HG03175 (cell line): ENCODE measurements around the gene CD36.

Source experiments
- ATAC-seq: cut with Tn5 transposase; IDR thresholded peaks from one replicate; pipeline ENCODE4 v1.9.1; 2021; ENCODE audit warnings: mild to moderate bottlenecking, moderate library complexity; ENCODE audit not compliant: unreplicated experiment

Gene CD36

DNA sequence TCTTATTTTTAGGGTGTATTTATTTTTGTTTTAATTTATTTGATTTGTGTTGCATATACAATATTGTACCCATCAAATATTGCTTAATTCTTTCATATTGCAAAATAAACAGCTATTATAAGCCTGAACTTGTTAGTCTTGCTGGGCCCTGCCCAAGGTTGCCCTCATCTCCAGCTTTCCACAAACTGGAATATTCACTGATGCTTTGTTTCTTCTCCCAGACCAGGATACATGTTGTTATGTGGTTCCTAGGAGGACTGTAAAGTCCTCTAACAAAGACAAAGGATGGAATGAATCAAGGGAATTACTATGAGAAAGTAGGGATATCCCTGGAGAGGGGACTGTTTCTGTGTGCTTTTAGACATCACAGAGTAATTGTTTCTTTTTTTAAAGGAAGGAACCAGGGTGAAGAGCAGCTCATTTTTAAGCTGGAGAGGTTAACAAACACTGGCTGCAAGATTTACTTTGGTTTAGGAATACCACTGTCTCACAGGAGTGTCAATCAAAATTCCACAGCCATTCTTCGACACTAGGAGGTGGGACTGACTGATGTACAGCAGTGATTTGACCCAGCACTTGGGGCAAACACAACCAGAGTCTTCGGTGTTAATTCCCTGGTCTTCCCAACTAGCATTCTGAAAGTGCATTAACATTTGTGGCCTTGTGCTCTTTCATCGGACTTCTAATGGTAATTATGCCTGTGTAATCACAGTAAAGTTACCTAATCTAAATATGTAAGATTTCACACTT is 14.8 kb upstream of the CD36 start:
- ATAC-seq: no peak

DNA sequence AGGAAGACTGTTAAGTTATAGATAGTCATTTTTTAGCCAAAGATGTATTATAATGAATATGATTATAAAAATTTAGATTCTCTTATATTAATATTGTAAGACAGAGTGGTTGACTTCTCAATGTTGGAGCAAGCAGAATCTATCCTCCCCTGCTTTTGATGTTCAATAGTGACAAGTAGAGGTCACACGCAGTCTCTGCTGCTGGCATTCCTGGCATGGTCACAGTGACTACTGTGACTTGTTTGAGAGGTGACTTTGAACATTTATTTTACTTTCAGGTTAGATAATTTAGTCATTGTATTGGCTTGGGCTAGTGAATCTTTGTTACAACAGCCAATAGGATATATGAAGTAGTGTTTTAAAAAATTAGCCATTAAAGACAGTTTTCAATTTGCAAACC is 13.7 kb upstream of the CD36 start:
- ATAC-seq: no peak

DNA sequence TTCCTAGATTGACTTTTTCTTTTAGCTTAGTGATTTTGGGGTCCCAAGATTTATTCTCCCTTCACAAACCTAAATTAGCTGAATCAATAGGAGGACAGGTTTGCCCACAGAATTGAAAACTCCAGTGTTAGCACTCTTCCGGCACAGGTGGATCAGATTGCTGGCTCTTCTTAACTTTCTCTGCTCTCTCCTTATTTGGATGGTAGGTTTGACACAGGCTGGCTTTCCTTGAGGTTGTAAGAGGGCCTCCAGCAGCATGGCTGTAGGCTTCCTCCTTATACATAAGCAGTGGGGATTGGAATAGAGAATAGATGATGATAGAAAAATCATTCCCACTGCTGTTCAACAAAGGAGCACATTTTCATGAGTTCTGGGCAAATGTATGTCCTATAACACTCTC is 9.4 kb upstream of the CD36 start:
- no peak for ATAC-seq

DNA sequence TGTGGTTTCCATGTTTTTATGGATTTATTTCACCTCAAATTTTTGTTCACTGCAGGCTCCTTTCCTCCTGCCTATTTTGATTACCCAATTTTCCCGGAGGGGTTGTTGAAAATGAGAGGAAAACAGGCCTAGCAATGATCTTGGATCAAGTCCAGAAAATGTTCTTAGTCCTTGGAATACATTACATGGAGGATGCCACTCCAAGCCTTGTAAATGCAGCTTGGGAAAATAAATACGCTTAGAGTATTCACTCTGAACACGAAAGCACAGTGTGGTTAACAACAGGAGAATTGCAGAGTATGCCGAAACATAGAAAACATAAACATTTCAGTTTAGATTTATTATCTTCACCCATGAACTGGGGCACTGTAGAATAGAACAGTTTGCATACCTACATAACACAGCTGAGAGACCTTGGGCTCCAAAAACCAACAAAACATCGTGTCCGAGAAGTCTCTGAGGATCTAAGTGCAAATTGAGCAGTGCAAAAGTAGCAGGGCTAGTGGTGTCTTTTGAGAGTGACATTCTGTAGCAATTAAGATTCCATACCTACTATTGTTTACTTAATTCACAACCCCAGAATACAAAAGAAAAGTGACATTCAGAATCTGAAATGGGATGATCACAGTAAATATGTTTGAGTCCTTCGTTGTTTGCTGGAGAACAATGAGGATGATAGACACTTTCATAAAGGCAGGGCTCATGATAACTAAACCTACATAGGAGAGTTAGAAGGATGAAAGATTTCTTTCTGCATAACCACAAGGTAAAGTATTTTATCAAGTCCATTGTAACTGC is 7.6 kb upstream of the CD36 start:
- no peak for ATAC-seq

DNA sequence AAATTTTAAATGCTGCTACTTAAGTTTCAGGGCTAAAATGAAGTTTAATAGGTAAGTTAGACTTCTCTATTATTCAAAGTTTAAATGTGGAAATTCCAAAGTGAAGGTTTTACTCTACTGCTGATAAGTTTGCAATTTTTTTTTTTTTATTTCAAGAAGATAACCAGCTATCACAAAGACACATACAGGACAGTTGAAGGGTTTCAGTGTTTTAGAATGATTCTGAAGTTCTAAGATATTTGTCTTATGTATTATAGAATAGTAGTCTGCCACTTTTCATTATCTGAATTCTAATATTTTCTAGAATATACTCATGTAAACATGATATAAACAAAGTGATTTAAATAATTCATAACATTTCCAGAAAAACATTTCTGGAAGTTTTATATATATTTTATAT is 7.0 kb upstream of the CD36 start:
- no peak for ATAC-seq

DNA sequence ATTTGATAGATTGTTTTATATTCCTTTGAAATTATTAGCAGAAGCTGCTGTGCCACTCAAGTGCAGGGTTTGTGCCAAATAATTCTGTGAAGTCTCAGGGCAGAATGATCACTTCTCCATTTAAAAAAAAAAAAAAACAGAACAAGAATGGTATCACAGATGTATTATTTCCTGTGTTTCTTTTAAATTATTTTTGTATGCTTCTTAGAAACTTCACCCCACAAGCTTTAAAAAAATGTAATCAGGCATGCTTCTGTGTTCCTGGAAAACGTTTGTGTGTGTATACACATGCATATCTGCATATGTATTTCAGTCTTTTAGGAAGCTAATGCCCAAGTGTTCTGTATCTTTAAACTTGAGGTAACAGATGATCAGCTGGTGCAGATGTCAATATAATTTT is 6.3 kb upstream of the CD36 start:
- ATAC-seq: no peak

DNA sequence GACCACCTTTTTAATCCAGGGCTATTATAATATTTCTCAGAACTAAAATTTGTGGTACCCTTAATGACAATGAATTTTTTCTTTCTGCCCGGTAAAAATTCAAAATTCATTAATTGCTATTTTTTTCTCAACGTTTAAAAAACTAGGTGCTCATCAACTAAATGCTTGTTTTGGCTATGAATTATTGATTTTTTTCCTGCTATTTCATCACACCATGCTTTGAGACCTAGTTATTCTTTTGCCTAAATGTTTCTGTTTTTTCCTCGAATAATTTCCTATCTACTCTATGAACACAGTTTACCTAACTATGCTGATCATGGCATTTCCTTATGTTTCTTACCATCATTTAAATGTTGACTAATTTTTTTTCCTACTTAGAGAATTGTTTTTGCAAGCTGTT is 5.6 kb upstream of the CD36 start:
- no peak for ATAC-seq

DNA sequence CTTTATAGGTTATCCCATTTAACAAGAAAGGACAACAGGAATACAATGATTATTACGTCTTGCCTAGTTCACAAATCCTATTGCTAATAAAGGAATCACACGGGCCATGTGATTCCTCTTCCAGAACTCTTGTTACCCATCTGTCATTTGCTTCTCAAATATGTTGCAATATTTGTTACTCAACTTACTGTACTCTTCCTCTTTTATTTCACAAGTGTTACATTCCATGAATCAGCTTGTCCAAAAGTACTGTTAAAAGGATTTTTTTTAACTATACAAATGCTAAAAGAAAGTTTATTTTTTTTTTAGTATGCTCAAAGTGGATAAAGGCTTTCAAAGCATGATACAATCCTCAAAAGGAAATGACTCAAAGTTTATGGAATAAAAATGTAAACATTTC is 3.9 kb upstream of the CD36 start:
- ATAC-seq: no peak

DNA sequence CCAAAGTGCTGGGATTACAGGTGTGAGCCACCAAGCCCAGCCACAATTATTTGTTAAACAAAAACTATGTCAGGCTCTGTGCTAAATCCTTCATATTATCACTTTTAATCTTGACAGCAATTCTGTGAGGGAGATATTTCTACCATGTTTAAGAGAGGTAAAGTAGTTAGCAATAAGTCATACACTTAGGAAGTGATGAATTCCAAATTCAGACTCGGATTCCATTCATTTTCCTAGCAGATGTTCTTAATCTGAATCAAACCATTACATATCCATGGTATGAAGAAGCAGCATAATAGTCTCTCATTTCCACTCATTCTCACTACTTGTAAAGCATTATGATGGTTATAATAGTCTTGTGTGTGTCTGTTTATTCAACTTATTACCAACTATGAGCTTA is 2.9 kb upstream of the CD36 start:
- ATAC-seq: no peak

DNA sequence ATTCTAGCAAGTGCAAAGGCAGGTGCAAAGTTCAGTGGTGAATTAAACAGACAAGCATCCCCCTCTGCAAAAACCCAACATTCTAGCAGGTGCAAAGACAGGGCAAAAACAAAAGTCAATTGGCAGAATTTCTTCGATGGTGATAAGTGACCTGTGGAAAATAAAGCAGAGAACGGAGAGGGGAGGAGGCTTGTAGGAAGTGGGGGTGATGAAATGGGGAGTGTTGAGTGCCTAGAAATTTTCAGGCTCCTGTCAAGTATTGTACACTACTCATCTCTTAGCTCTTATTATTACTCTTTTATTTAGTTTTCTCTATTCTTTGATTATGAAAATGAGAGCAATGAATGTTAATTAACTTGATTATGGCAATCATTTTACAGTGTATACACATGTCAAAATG is 2.4 kb upstream of the CD36 start:
- ATAC-seq: no peak

DNA sequence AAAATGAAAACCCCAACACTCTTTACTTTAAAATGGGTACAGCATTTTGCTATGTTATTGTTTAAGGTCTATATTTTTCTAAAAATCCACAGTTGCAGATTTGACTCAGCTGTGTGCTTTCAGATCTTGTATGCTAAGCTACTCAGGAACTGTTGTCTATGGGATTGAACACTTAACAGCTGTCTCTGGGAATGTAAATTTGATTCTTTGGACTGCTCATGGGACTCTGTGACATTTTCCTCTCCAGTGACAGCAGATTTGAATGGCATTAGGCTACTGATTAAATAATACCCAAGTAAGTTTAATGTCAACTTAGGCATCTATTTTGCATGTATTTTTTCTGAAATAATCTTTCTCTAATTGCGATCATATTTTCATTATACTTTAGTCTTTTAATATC is 1.7 kb upstream of the CD36 start:
- no peak for ATAC-seq

DNA sequence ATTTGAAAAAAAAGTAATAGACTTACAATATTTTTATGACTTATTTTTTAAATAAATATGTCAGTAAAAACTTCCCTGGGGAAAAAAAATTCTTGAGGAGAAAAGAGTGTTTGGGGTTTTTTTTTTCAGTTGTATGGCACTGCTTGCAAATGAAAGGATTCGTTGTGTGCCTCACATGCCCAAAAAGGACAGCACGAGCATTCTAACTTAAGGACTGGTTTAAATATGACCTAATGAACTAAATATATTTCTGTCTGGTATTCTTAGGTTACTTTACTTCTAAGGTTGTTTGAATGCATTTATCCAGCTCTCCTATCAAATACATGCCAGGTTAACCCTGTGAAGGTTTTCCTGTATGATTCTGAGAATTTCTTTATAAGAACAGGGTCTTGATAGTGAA is 988 bp upstream of the CD36 start:
- ATAC-seq: no peak

DNA sequence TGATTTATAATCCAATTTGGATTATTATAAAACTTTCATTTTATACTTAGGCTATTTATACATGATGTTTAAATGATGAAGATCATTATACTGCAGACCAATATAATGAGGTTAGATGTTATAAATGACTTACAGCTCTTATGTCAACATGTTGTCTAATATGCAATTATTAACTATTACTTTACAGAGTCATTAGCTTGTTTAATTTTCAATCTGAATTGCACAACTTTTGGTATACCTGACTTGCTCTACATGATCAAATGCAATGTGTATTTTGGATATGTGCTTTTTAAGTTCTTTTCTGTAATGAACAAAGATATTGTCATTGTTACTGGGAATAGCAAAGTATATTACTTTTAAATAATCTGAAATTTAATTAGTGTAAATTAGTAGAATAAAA is 569 bp downstream of the CD36 start:
- ATAC-seq: no peak

DNA sequence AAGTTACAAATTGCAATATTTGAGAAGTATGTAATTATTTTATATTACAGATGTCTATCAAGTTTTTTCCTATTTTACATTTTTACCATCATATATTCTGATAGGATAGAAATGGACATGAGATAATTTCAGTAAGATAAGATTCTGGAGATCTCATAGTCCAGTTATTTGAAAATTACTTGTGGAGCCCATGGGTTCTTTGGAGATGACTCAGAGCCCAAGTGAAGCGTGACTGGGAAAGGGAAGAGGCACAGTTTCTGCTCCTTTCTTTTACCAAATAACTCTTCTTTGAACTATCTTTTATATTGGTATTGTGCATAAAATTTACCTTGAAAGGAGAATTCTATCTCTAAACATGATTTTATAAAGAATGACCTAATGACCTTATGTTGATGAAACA is 2.4 kb downstream of the CD36 start:
- ATAC-seq: no peak

DNA sequence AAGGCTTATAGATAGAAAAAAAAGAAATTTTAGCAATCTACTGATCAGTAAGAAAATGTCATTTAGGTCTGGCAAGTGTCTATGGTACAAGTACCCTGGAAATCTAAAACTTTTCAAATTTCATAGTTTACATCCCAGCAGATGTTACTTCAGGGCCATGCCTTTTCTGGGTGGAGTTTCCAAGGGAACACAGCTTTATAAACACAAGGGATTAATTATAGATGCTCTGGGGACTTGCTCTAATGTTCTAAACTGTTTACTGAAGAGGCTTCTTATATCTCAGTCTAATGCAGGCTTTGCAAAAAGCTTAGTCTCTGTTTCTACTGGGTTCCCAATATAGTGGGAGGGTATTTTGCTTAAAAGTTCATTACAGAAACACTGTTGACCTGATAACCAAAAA is 3.1 kb downstream of the CD36 start:
- ATAC-seq: no peak

DNA sequence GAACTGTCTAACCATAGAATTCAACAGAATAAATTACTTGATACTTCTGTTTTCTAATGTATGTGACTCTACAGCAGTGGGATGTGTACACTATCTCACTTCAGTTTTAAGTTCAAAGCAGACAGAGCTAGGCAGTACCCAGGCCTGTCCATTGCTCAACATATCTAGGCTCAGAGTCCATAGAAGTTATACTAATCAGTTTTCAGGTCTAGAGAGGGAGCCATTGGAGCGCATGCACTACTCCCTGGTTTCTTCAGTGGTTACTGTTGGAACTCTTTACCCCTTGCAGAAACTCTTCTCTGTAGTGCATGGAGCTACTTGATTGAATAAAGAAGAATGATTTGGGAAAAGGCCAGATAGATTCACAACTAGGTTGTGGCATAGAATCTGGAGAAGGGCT is 4.4 kb downstream of the CD36 start:
- no peak for ATAC-seq

DNA sequence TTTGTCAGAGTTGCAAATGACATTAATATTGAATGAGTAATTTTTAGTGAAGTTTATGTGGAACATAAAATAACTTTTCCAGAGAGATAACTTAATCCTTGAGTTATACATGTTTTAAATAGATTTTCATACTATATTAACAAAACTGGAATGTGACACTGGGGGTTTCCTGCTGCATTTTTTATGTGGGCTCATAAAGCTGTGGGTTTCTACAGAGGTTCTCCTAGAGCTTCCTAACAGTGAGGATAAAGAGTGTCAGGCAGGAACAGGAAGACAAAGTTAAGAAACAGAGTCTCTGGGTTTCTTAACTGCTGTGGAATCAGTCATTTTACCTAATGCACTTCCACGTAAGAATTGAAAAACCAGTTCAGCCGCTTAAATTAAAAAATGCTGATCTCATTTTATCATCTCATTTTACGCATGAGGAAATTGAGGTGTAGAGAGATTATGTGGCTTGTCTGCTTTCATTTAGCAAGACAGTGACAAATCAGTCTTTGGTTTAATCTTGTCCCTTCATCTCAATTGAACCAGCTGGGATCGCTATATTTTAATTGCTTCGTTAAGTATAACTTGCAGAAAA is 5.0 kb downstream of the CD36 start:
- no peak for ATAC-seq

DNA sequence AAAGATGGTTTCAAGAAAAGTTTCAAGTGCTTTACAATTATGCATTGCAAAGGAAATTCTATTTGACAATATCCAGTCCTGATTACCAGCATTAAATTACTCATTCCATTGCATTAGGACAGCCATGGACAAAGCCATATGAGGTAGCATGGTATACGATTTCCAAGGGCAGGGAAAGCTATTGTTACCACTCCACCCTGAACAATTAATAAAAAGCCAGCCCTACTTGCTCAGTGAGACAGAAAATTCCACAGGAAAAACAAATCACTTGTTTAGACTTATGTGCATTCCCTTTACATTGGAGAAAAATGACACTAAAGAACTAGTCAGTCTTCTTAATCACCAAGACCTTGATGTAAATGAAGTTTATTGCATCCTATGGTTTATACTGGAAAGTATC is 5.6 kb downstream of the CD36 start:
- no peak for ATAC-seq

DNA sequence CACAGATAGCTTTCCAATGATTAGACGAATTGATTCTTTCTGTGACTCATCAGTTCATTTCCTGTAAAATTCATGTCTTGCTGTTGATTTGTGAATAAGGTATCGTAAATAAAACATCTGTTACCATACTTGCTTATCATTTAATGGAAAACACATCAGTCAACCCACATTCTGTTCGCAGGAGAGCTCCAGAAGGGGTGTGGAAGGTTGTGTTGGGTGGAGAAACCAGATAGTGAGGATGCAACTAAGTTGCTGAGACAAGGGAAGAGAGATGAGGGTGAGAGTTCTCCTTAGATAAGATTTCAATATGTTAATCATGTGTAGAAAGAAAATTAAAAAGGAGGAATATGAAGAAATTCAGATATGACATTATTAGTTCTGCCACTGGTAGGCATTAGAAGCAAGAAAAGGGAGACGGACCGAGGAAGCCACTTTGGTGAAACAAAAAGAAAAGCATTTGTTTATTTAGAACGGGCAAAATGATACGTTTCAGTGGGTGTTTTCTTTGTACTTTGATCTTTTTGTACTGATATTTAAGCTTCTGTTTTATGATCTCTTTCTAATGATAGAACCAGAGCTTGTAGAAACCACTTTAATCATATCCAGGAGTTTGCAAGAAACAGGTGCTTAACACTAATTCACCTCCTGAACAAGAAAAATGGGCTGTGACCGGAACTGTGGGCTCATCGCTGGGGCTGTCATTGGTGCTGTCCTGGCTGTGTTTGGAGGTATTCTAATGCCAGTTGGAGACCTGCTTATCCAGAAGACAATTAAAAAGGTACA is 7.8 kb downstream of the CD36 start:
- no peak for ATAC-seq

DNA sequence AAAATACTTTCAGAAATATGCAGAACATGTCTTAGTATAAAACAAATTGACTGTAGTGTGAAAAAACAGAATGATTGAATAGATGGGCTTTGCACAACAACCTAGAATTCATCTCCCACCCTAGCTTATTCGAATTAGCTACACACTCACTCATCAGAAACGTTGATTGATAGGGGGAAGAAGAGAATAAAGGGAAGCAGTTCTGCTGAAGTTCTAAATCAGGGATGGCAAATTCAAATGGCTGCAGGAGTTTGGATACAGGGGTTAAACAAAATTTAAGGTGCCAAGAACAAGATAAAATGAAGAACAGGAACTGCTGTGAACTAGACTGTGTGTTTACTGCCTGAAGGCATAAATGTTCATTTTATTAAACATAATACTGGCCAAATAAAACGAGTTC is 9.0 kb downstream of the CD36 start:
- ATAC-seq: no peak

DNA sequence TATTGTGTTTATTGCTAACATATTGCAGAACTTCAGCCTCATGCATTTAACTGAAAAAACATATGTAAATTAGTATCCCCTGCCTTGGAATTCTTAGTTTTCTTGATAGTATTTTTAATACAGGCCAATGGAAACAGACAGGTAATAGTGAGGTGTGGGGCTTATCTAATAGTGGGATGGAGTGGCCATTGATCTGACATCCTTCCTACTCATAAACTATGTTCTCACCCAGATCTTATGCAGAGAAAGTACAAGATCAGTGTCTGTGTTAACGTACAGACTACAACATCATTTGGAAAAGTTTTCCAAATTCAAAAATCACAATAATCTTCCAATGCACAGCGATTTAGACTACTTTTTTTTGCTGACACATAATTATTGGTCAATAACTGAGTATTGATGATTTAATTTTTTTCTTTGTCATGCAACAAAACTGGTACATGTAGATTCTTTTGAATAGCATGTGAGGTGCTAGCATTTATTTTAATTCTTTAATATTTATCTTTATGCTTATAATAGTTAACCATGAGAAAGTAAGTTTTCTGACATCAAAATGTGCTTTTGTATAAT is 9.7 kb downstream of the CD36 start:
- no peak for ATAC-seq
